Measurements from ENCODE around the gene CTBP2.

DNA sequence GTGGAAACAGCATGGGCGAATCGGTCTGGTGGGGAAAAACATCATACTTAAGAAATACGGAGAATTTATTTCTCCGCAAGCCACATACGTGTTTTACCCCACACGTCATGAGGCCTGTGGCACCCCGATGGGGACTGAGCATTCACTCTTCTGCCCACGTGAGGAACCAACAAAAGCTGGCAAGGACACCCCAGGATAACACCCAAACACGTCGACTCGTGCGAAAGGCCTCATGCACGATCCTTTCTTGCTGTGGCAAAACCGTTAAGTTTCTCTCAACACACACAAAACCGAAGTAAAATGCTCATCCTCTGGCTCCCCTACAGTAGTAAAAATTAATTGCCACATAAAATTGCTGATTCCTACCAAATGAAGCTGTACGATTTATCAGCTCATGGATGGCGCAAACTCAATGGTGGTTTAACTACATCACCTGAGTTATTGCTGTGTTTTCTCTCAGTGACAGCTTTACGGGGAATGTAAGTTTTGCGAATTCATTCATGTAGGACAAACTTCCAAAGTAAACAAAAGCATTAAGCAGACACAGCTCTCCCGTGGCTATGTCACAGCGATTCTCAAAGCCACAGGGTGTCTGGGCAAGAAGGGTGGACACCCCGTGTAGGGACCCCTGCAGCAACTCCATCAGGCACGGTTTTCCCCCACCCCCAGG lies 97.0 kb downstream of the CTBP2 start:
- TF ChIP-seq TCF12 (IDR thresholded peaks at IDR 0.05; ENCODE audit: low read depth) (no peak), EP300 (IDR thresholded peaks at IDR 0.05; ENCODE audit: borderline replicate concordance) (no peak), RAD21 (IDR thresholded peaks at IDR 0.05; ENCODE audit: low read depth) (no peak), YY1 (IDR thresholded peaks at IDR 0.05; ENCODE audit: low read depth) (no peak), TAF1 (IDR thresholded peaks at IDR 0.05; ENCODE audit: low read depth) (no peak), CREB1 (IDR thresholded peaks at IDR 0.05; ENCODE audit: low read depth) (no peak), ZBTB7A (IDR thresholded peaks at IDR 0.05; ENCODE audit: low read depth) (no peak), NFIC (IDR thresholded peaks at IDR 0.05) (no peak), CEBPB (IDR thresholded peaks at IDR 0.05) (peak; percentile 38; the same call in 1 of the 2 replicates), FOXM1 (IDR thresholded peaks at IDR 0.05; ENCODE audit: borderline replicate concordance, low read depth) (no peak)
- TF ChIP-seq, protein P1, sequence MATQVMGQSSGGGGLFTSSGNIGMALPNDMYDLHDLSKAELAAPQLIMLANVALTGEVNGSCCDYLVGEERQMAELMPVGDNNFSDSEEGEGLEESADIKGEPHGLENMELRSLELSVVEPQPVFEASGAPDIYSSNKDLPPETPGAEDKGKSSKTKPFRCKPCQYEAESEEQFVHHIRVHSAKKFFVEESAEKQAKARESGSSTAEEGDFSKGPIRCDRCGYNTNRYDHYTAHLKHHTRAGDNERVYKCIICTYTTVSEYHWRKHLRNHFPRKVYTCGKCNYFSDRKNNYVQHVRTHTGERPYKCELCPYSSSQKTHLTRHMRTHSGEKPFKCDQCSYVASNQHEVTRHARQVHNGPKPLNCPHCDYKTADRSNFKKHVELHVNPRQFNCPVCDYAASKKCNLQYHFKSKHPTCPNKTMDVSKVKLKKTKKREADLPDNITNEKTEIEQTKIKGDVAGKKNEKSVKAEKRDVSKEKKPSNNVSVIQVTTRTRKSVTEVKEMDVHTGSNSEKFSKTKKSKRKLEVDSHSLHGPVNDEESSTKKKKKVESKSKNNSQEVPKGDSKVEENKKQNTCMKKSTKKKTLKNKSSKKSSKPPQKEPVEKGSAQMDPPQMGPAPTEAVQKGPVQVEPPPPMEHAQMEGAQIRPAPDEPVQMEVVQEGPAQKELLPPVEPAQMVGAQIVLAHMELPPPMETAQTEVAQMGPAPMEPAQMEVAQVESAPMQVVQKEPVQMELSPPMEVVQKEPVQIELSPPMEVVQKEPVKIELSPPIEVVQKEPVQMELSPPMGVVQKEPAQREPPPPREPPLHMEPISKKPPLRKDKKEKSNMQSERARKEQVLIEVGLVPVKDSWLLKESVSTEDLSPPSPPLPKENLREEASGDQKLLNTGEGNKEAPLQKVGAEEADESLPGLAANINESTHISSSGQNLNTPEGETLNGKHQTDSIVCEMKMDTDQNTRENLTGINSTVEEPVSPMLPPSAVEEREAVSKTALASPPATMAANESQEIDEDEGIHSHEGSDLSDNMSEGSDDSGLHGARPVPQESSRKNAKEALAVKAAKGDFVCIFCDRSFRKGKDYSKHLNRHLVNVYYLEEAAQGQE (IDR thresholded peaks at IDR 0.05; ENCODE audit: low read depth) = no peak
- TF ChIP-seq, protein P2, sequence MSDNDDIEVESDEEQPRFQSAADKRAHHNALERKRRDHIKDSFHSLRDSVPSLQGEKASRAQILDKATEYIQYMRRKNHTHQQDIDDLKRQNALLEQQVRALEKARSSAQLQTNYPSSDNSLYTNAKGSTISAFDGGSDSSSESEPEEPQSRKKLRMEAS (IDR thresholded peaks at IDR 0.05) = no peak

Data from Ishikawa (cell line).